Measurements from ENCODE around the gene HYCC1.

- TF ChIP-seq CTCF (IDR thresholded peaks at IDR 0.05; ENCODE audit: low read length), result no peak
- TF ChIP-seq EZH2 (IDR thresholded peaks at IDR 0.05; ENCODE audit: borderline replicate concordance, low read length), result no peak
Observed at GRCh38 chr7:23026164-23026563, 12.2 kb upstream of the HYCC1 start.
